SK-N-MC (cell line): Measurements from ENCODE around the gene ERBB4.

Experiments
- EZH2 ChIP-seq: fragments of 200-600 bp; sonication (generic); IDR thresholded peaks from one replicate; pipeline ENCODE4 v1.6.1; 2017; ENCODE audit warnings: antibody characterized with exemption
- FOXP2 ChIP-seq: optimal IDR thresholded peaks from 2 replicates; pipeline ENCODE3; 2011; ENCODE audit warnings: mild to moderate bottlenecking, moderate library complexity; ENCODE audit not compliant: insufficient read depth; ENCODE audit errors: extremely low read length, control extremely low read depth
- POLR2AphosphoS5 ChIP-seq: IDR thresholded peaks from 2 replicates; pipeline ENCODE4 v1.6.1; 2012; ENCODE audit warnings: mild to moderate bottlenecking, low read depth, low read length, borderline replicate concordance

GRCh38 chr2:211967234-211967633, 571.4 kb downstream of the ERBB4 start:
- TF ChIP-seq EZH2 = no peak
- TF ChIP-seq POLR2AphosphoS5 = no peak
- no peak for TF ChIP-seq FOXP2
